Upper lobe of left lung (tissue), 4 donors: ENCODE measurements around the gene DNAJB6.

Experiments used
- CTCF ChIP-seq, 6 experiments: fragments of 450-650 bp in 4 of 6; fragments of 200-600 bp in 2 of 6; sonication (generic) in 2 of 6; IDR thresholded peaks; one replicate each; pipeline ENCODE4 v1.5.1; 2016 to 2019; ENCODE audit warnings: antibody characterized with exemption in 6 of 6
- EP300 ChIP-seq, 4 donors: sonication (generic); formaldehyde crosslinking; IDR thresholded peaks; one replicate each; pipeline ENCODE4 v1.5.1; 2017; ENCODE audit warnings: antibody characterized with exemption in 4 of 4, control low read depth in 2 of 4
- POLR2A ChIP-seq, 4 donors: fragments of 450-650 bp; IDR thresholded peaks; one replicate each; pipeline ENCODE4 v1.5.1; 2016 to 2017; ENCODE audit warnings: antibody characterized with exemption in 4 of 4, mild to moderate bottlenecking in 2 of 4
- POLR2AphosphoS5 ChIP-seq, 2 donors: sonication (generic); formaldehyde crosslinking; IDR thresholded peaks; one replicate each; pipeline ENCODE4 v1.5.1; 2017; ENCODE audit warnings: antibody characterized with exemption in 2 of 2

DNA sequence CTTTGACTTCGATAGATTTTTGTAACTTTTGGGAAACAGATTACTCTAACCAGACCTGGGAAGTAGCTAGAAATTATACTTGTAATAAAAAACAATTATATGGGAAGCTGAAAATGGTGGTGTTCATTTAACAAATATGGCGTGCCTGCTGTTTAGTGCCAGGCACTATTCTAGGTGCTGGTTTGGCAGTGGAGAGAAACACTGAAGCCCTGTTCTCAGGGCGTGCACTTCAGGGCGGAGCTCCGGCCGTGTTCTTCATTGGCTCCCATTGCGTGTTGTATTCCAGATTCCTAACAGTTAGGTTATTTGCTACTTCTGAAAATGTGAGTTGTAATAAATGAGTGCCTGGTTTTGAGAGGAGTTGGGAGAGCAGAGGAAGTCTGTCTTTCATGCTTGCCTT, 38.6 kb downstream of the DNAJB6 start:
- TF ChIP-seq CTCF (IDR thresholded peaks at IDR 0.05) (no peak), EP300 (IDR thresholded peaks at IDR 0.05) (no peak), POLR2A (IDR thresholded peaks at IDR 0.05) (no peak), POLR2AphosphoS5 (IDR thresholded peaks at IDR 0.05) (no peak)
